Bone marrow (tissue), 2 donors: ENCODE data around the gene LOXL1.

Experiments used
- DNase-seq, 2 donors: peaks; one replicate each; lab custom pipeline; 2025; lab: John Stamatoyannopoulos, UW

Gene LOXL1

DNA sequence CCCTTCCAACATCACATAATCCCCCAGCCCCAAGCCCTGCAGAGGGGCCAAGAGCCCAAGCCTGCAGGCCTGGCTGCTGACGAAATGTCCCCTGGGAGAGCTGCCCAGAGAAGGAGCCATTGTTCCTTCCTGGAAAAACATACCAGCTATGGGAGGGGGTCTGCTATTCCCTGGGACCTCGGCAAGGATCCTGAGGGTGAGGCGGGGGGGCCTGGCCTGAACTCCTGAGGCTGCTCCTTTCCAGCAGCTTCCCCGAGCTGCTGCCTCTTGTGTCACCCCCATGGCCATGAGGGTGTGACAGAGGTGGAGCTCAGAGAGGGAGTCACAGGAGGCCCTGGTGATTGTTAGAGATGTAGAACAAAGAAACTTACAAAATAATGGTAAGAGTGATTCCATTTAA, 12.9 kb downstream of the LOXL1 start:
- DNase-seq, result no peak

DNA sequence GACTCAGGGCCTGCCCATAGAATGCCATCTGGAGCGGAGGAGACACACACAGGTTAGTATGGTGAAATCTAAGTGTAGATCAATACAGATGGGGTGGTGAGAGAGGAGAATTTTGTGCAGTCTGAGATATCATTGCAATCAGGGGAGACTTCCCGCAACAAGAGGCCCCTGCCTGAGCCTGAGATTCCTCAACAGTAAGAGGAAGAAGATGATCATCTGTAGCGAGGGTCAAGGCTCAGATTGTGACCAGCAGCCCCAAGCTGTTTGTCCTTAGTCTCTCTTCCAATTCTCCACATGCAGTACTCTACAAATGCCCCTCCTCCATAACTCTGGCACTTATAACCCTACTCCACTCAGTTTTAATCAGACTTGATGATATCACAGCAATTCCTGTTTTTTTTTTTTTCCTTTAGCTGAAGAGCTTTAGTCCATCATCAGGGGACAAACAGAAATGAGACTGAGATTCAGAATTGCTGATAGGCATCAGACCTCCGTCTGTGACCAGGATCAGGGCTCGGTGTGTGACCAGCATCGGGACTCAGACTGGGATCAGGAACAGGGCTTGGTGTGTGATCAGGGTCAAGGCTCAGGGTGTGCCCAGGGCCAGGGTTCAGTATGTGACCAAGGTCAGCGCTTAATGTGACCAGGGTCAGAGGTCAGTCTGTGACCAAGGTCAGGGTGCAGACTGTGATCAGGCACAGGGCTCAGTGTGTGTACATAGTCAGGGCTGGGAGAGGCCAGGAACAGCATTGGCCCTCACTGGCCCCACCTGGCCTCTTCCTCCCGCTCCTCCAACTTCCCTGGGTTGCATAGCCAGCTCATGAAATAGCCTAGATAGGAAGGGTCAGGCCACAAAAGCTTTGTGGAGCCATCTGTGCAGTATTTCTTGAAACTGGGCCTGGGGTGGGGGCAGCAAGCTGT, 14.1 kb downstream of the LOXL1 start:
- DNase-seq, result no peak

DNA sequence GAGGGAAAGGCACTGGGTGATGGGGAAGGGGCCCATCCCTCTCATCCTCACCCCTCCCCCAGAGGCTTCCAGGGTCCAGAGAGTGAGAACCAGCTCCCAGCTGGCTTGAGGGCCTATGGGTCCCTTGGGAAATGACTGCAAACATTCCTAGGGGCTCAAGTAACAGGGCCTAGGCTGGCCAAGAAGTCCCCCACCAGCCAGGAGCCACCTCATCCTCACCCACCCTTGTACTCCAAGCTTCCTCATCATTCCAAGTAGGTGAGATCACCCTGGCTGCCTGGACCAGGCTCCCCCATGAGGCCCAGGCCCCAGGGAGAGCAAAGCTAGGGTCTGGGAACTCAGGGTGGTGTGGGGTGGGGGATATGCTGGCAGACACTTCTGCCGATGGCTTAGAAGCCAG, 14.8 kb downstream of the LOXL1 start:
- no peak for DNase-seq

DNA sequence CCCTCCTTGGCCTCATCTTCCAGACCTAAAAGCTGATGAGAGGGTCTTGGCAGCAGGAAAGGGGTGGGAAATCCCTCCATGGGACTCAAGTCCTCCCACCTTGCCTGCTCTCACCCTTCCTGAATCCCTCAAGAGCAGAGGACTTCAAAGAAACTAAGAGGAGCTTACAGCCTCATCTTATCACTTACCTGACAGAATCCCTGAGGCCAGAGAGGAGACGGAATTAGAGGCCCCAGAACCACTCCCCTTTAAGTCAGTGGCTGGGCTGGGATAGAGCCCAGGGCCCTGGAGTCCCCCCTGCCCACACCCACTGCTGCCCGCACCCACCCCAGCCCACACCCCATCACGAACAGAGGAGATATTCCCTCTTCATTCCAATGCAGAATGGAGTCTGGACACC, 15.2 kb downstream of the LOXL1 start:
- DNase-seq, result no peak

DNA sequence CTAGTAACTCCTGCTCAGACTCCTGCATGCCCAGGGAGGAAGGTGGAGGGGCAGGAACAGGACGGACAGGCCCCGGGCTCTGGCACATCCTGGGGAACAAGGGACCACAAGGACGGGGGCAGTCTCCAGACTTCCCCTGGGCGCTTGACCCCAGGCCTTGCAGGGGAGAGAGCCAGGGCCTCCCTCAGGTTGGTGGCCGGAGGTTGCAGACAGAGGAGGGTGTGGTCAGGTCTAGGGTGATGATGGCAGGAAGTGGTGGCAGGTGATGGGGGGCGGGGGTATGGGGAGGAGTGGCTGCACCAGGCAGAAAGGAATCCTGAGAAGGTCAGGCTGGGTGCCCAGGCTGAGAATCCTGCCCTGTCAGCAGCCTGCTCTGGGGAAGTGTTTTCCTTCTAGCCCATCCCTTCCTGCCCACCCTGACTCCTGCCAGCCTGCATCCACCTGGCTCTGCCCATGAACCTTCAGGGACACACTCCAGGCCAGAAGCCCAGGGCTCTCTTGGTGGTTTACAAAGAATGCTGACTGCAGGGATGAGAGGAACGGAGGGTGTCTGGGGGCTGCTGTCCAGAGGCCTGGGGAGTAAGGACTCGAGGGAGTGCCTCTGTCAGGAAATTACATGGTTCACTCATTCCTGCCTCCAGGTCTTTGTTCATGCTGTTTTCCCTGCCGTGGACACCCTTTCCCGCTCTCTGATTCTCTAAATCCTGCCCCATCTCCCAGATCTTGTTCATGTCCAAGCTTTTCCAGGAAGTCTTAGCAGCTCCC, 15.8 kb downstream of the LOXL1 start:
- no peak for DNase-seq

DNA sequence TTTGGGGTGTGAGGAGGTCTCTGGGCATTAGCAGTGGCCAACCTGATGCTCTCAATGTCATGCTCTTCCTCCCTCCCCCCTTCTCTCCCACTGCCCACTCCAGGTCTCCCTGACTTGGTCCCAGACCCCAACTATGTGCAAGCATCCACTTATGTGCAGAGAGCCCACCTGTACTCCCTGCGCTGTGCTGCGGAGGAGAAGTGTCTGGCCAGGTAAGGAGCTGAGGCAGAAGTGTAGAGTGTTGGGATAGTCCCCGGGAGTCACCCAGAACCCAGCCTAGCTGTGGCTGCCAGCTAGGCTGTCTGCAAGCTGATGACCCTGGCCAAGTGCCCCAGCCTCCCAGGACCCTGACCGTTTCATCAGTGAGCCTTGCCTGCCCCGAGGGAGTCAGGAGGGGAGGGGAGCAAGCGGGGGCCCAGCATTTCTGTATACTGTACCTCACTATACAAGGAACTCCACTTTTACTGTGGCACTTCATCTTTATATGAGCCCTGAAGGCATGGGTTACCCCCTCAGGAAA, 16.5 kb downstream of the LOXL1 start:
- DNase-seq, result no peak

DNA sequence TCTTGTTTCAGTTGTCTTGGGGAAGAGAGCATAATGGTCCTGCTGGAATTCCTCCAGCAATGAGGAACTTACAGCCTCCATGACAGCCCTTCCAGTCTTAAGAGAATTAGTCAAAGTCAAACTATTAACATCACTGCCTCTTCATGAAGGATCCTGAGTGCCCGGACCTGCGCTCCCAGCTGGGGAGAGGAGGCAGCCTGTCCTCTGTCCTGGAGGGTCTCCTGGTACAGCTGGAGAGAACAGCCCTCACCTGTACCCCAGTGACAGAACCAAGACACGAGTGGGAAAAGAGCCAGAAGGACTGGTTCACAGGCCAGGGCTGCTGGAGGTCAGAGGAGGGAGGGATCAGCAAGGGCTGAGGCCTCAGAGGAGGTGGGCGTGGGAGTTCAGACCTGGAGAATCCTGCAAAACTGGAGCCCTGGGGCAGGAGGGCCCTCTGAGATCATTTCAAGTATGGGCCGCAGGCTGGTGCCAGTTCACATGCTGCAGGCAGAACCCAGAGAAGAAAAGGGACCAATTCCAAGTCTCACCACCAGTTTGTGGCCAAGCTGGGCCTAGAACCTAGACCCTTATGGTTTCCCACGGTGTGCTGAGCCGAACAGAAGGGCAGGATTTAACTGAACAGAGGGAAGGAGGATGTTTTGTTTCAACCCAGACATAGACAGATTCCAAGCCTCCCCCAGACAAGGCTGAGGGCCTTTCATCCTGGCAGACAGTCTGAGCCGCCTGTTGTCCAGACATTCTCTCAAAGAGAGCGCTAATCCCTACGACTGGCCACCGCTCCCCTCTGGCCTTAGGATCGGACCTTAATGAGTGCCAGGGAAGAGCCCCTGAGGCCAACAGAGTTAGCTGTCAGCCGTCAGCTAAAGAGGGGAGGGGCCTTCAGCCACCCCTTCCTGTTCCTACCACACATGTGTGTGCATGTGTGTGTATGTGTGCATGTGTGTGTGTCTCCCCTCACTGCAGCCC, 18.2 kb downstream of the LOXL1 start:
- no peak for DNase-seq

DNA sequence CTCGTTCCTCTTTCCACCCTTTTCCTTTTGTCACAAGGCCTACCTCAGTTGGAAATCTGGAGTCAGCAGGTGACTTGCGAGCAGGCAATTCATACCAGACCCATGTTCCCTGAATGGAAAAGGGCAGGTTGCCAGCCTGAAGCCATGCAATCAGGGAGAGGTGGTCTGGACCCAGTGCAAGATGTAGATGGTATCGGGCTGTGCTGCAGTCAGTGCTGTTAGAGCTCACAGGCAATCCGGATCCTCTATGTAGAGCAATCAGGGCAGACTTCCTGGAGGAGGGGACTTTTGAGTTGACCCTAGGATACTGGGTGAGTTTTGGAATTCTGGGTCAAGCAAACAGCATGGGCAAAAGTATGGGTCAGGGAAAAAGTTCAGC, 18.9 kb downstream of the LOXL1 start:
- no peak for DNase-seq

DNA sequence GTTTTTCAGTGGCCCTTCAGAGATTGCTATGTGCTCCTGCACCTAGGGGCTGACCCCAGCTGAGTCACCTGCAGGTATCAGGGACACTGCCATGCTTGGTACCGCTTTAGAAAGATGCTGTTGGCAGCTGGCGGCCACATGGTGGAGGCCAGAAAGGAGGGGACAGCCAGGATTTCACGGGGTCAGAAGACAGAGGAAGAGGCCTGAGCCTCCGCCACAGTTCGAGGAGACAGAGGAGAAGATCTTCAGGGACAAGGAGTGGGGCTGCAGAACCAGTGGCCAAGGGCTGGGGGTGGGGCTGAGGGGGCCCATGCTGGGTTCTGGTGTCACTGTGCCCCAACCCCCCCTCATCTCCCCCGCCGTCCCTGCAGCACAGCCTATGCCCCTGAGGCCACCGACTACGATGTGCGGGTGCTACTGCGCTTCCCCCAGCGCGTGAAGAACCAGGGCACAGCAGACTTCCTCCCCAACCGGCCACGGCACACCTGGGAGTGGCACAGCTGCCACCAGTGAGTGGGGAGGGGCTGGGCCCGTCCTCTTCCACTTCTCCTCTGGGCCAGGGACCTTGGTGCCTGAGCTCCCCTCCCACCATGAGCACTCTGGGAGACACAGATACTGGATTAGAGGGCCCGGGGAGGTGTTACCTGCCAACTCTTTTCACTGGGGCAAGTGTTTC, 19.9 kb downstream of the LOXL1 start:
- DNase-seq, result no peak

DNA sequence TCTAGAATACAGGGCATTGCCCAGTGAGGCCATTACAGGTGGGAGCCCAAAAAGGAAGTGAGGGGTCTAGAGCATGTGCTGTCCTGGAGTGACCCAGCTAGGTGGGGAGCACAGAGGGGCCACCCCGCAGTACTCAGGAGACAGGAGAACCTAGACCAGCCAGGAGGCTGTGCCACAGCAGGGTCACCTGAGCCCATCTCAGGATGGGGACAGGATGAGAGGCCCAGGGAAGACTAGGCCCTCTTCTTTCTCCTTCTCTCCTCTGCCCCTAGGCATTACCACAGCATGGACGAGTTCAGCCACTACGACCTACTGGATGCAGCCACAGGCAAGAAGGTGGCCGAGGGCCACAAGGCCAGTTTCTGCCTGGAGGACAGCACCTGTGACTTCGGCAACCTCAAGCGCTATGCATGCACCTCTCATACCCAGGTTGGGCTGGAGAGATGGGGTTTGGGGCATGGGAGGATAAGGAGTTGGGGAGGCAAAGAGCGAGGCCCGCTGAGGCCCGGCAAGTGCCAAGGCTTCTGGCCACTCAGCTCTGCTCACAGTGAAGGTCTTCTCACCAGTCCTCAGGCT, 20.6 kb downstream of the LOXL1 start:
- no peak for DNase-seq

DNA sequence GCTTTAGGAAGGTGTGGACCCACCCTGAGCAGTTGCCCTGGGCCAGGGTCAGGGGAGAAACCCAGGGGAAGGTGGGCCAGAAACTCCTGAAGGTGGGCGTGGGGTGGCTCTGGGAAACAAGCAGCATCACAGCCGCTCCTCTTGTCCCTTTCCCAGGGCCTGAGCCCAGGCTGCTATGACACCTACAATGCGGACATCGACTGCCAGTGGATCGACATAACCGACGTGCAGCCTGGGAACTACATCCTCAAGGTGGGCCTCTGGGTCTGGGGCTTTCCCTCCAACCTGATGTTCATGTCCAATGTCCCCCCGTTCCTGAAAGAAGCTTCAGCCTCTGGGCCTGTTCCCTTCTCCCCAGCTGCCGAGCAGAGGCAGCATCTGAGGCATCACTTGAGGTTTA, 21.4 kb downstream of the LOXL1 start:
- DNase-seq, result no peak

DNA sequence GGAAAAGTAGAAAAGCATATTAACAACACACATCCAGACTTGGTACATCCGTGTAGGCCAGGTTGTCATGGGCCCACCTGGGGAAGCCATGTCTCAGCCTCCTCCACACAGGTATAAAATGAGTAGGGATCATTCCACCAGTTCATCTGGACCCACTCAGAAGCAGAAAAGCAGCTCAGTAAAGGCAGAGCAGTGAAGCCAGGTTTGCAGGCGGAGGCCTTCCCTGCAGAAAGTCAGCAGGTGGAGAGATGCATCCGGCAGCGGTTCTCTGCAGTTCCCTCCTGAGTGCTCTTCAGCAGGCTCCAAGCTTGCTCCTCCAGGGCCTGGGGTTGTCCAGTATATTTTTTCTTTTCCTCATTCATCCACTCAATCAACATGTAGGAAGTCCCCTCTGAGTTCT, 22.1 kb downstream of the LOXL1 start:
- DNase-seq, result no peak

DNA sequence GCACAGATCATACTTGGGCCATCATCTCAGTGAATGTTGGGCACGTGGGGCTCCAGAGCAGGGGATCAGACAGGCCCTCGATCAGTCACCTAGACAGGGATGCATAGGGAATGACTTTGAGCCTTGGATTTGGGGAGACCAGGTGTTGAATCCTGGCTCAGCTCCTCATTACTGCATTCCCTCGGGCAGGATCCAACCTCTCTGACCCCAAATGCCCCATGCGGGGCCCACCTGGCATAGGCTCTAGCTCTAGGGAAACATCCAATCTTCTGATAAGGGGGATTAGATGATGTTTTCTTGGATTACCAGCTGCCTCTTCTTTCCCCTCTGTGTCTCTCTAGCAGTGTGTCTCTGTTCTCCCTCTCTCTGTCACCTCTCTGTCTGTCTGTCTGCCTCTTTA, 22.7 kb downstream of the LOXL1 start:
- no peak for DNase-seq

DNA sequence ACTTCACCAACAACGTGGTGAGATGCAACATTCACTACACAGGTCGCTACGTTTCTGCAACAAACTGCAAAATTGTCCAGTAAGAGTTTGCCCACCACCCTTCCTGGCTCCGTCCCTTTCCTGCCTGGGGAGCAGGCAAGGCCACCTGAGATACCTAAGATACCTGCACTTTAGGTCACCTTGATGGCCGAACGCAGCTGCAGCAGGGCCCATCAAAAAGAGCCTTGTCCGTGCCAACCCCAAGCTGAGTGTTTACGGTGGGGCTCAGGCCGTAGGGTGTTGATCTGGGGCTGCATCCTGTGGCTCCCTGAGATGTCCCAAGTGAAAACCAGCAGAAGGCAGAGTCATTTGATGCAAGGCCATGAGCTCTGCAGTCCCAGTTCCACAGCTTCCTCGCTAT, 23.2 kb downstream of the LOXL1 start:
- no peak for DNase-seq

DNA sequence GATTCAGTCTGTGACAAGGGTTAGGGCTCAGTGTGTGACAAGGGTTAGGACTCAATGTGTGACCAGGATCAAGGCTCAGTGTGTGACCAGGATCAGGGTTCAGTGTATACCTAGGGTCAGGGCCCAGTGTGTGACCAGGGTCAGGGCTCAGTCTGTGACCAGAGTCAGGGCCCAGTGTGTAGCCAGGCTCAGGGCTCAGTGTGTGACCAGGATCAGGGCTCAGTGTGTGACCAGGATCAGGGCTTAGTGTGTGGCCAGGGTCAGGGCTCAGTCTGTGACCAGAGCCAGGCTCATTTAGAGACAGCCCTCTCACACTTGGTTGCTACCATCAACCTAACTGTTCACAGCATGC, 24.2 kb downstream of the LOXL1 start:
- no peak for DNase-seq

DNA sequence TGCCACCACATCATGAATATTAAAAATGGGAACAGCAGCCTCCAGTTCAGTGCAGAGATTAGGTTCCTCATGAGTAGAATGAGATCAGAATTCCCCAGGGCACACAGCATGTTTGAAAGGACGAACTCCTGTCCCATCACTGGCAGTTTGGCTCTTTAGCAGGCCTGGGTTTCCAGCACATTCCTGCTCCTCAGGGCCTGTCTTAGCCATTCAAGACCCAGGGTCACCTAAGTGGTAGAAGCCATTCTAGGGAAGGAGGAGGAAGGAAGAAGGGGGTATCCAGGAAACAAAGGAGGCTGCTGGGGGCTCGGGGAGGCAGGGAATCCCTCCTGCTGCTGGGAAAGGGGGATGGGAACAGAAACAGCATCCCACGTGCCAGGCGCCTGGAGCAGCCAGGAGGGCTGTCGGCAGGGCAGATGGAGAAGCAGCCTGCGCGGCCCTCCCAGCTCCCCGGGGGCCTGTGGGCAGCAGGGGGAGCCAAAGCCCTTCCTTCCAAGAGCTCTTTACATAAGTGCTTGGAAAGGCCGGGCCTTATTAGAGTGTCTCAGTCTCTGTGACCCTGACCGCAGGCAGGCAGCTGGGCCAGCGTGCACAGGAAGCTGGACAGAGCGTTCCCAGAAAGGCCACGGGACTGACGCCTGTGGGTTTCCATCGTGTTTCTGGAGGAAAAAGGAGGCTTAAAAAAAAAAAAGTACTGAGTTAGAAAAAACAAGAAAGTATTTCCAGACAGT, 24.7 kb downstream of the LOXL1 start:
- DNase-seq, result peak; percentile 32 to 59

DNA sequence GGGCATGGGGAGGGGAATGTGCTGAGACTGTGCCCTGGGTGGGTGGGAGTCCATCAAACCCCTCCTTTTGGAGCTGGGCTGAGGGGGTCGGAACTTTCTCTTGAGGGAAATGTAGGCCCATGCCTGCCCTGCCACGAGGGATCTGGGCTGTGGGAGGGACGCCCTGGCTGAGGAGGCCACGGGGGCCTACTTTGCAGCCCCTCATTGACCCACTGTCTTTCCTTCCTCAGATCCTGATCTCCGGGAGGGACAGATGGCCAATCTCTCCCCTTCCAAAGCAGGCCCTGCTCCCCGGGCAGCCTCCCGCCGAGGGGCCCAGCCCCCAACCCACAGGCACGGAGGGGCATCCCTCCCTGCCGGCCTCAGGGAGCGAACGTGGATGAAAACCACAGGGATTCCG, 25.3 kb downstream of the LOXL1 start:
- no peak for DNase-seq

DNA sequence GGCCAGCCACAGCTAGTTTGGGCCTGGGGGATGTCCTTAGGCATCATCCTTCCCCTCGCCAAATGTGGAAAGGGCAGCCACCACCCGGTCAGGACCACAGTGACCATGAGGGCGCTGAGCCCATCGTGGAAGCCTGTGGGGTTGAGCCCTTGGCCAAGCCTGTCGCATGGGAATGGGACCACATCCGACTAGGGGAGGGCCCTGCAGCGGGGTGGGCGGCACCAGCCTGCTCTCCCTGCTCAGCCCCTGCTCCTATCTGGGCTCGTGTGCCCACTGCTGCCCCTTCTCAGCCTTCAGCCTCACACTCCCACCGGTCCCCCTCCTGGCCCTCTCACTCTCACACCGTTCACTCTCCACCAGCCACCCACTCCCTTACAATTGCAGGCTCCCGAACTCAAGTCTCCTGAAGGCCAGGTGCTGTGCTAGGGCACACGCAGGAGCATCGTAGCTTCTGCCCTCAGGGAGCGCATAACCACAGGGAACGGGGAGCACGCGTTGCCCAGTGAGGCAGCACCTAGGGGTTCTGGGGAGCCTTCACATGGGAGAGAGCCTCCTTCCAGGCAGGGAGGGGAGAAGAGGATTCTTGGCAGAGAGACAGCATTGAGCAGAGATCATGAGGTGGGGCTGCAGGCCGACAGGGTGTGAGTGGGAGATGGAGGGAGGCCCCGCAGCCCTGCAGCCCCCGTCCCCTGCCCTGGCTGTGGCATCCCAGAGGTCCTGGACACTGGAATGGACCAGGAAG, 26.1 kb downstream of the LOXL1 start:
- DNase-seq, result no peak

DNA sequence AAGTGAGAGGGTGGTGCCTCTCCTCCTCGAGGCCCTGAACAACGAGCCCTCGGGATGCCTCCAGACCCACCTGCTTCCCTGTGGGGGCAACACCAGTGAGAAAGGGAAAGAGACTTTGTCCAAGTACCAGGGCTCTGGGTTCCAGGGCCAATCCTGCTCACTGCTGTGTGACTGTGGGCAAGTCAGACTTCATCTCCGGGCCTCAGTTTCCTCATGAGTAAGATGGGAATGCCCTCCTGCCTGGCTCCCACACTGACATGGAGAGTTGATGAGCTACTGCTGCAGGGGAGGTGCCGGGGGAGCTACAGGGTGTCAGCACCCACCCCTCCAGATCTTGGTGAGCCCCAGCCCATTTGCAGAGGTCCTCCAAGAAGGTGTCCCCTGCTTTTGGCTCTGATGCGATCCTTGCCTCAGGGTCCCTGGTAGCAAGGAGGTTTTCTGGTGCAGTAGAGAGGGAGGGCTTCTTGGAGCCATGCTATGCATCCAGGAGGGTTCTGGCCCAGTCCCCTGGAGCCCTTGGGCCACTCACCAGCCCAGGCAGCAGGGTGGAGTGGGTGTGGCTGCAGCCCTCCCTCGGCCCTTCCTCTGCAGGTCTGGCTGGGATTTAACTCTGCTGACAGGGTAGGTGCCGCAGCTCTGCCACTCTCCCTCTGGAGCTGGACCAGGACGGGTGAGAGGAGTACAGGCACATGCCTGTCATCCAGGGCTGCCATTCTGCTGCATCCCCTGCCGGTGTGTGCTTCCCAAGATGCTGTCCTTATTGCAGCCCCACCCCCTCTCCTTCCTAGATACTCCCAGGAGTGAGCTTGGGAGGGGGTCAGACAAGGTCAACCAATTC, 26.9 kb downstream of the LOXL1 start:
- no peak for DNase-seq
